ENCODE results near the gene HIVEP1. TPM values are rescaled to one million over a fixed set of nuclear protein-coding genes. Genes with fewer than 3 reads are reported as not detected.

HIVEP1 gene
- total RNA-seq = 5.3 and 12.1 TPM in 2 replicates

DNA sequence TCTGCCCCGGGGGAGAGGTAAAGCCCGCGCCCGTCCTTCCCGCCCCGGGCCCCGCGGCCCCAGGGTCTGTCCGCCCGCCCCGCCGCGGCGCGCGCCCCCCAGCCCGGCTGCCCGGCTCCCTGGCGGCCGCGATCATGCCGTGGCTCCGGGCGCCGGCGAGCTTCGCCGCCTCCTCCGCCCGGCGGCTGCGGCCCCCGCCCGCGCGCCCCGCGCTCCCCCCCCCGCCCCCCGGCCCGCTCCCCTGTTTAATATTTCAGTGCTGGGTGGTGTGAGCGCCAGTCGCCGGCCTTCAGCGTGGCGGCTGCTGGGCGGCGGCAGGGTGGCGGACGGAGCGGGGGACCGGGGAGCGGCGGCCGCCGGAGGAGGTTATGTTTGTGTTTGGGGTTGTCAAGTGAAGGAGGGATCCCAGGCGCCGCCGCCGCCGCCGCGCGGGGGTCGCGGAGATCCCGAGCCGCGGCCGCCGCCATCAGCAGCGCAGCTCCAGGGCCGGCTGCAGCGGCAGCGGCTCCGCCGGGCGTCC, at the start of gene HIVEP1:
HIVEP1 (plus strand) TSS at position 275 of the 520 bp plus-strand sequence. CDS start 3,317 bp downstream, outside the sequence.

Other genes with a start within 250 kb of the HIVEP1 start
- gene ADTRP, start 233.5 kb upstream of the HIVEP1 start, total RNA-seq = 0.66 and 2.6 TPM in 2 replicates